ENCODE measurements around the gene GALNTL6. TPM values are rescaled to one million over a fixed set of nuclear protein-coding genes. Genes with fewer than 3 reads are reported as not detected.

GALNTL6 gene
- total RNA-seq, 1 experiment from 2014 or later = not detected

- no peak overlapping the region for H3K27ac ChIP-seq
- CTCF ChIA-PET = no interaction called here
- no TSS peak for BruUV-seq (replicated peaks)
Observed at GRCh38 chr4:172584816-172585215, 771.6 kb downstream of the GALNTL6 start.

GRCh38 chr4:172596206-172596605 lies 783.0 kb downstream of the GALNTL6 start:
- peaks cover 6% of the 10 kb centered on the region for H3K4me1 ChIP-seq (replicated peaks; ENCODE audit: insufficient read depth)
- no peak overlapping the region for H2AFZ ChIP-seq
- DNase-seq = no peak
- no peaks in the 10 kb centered on the region for H3K36me3 ChIP-seq (ENCODE audit: low read depth)
- TF ChIP-seq CTCF (conservative IDR thresholded peaks at IDR 0.05) (no peak), EZH2 (IDR thresholded peaks at IDR 0.05; ENCODE audit: low read depth) (no peak)
- no peaks in the 10 kb centered on the region for H3K27me3 ChIP-seq (ENCODE audit: insufficient read depth, low read depth)
- no peaks in the 10 kb centered on the region for H3K9me3 ChIP-seq (ENCODE audit: insufficient read depth, low read depth)
- no peaks in the 10 kb centered on the region for H3K79me2 ChIP-seq (ENCODE audit: low read depth)
- no TSS peak for BruUV-seq (replicated peaks)
- ChIA-PET CTCF (no interaction called here), POLR2A (ENCODE audit: unreplicated experiment) (no interaction called here)
- H3K4me2 ChIP-seq = no peak overlapping the region
- H3K9me2 ChIP-seq (ENCODE audit: insufficient read depth) = no peaks in the 10 kb centered on the region
- H3K27ac ChIP-seq = no peak overlapping the region
- no peaks in the 10 kb centered on the region for H4K20me1 ChIP-seq (ENCODE audit: insufficient read depth)
- H3F3A ChIP-seq (ENCODE audit: insufficient read depth, low read depth) = no peaks in the 10 kb centered on the region
- no peak overlapping the region for H3K4me3 ChIP-seq
- intact Hi-C loops (cut with micrococcal nuclease; ENCODE audit: unreplicated experiment) = no loop called here

More at GRCh38 chr4:172584816-172585215, 771.6 kb downstream of the GALNTL6 start:
- no peak for DNase-seq
- POLR2A ChIA-PET (ENCODE audit: unreplicated experiment) = no interaction called here
- H3K36me3 ChIP-seq (ENCODE audit: low read depth) = no peaks in the 10 kb centered on the region
- H3K4me3 ChIP-seq = no peak overlapping the region
- no peak overlapping the region for H2AFZ ChIP-seq
- no peaks in the 10 kb centered on the region for H3K4me1 ChIP-seq (replicated peaks; ENCODE audit: insufficient read depth)
- no peaks in the 10 kb centered on the region for H3K27me3 ChIP-seq (ENCODE audit: insufficient read depth, low read depth)
- no peaks in the 10 kb centered on the region for H3K79me2 ChIP-seq (ENCODE audit: low read depth)
- intact Hi-C loops (cut with micrococcal nuclease; ENCODE audit: unreplicated experiment) = no loop called here
- no peaks in the 10 kb centered on the region for H3K9me2 ChIP-seq (ENCODE audit: insufficient read depth)
- no peak for TF ChIP-seq EZH2 (IDR thresholded peaks at IDR 0.05; ENCODE audit: low read depth)
- no peak for TF ChIP-seq CTCF (conservative IDR thresholded peaks at IDR 0.05)
- H3K4me2 ChIP-seq = no peak overlapping the region
- H3K9me3 ChIP-seq (ENCODE audit: insufficient read depth, low read depth) = no peaks in the 10 kb centered on the region
- H4K20me1 ChIP-seq (ENCODE audit: insufficient read depth) = no peaks in the 10 kb centered on the region
- no peaks in the 10 kb centered on the region for H3F3A ChIP-seq (ENCODE audit: insufficient read depth, low read depth)

- Histone ChIP-seq H2AFZ (no peak overlapping the region), H3K4me3 (no peak overlapping the region), H3K36me3 (ENCODE audit: low read depth) (no peaks in the 10 kb centered on the region), H3F3A (ENCODE audit: insufficient read depth, low read depth) (no peaks in the 10 kb centered on the region), H3K9me3 (ENCODE audit: insufficient read depth, low read depth) (no peaks in the 10 kb centered on the region), H3K27ac (no peak overlapping the region), H3K79me2 (ENCODE audit: low read depth) (no peaks in the 10 kb centered on the region), H3K9me2 (ENCODE audit: insufficient read depth) (no peaks in the 10 kb centered on the region), H4K20me1 (ENCODE audit: insufficient read depth) (no peaks in the 10 kb centered on the region), H3K4me2 (no peak overlapping the region), H3K27me3 (ENCODE audit: insufficient read depth, low read depth) (no peaks in the 10 kb centered on the region), H3K4me1 (replicated peaks; ENCODE audit: insufficient read depth) (peaks cover 12% of the 10 kb centered on the region)
- ChIA-PET CTCF (no interaction called here), POLR2A (ENCODE audit: unreplicated experiment) (no interaction called here)
- BruUV-seq (replicated peaks) = no TSS peak
- intact Hi-C loops (cut with micrococcal nuclease; ENCODE audit: unreplicated experiment) = no loop called here
- DNase-seq = no peak
- TF ChIP-seq CTCF (conservative IDR thresholded peaks at IDR 0.05) (no peak), EZH2 (IDR thresholded peaks at IDR 0.05; ENCODE audit: low read depth) (no peak)
Observed at GRCh38 chr4:172599554-172599953, 786.4 kb downstream of the GALNTL6 start.
